SK-N-MC (cell line): ENCODE results near the gene TMEM214.

ENCODE experiments used
- DNase-seq: peaks from one replicate; pipeline ENCODE4 v3.0.0-alpha.2; 2011; ENCODE audit warnings: low read depth, low spot score
- H3K27ac ChIP-seq: fragments of 200-600 bp; sonication (generic); 2 replicates; pipeline ENCODE4 v1.5.1; 2016; ENCODE audit warnings: mixed run types
- H3K36me3 ChIP-seq: fragments of 200-600 bp; sonication (generic); 2 replicates; pipeline ENCODE4 v1.6.1; 2017; ENCODE audit warnings: antibody characterized with exemption, low read length, mixed read lengths; ENCODE audit not compliant: insufficient read depth
- H3K4me3 ChIP-seq: fragments of 200-600 bp; sonication (generic); 2 replicates; pipeline ENCODE4 v1.5.1; 2016
- H3K9ac ChIP-seq: fragments of 200-600 bp; sonication (generic); 2 replicates; pipeline ENCODE4 v1.8.0; 2017; ENCODE audit warnings: mixed run types, mixed read lengths; ENCODE audit not compliant: insufficient read length
- H3K9me3 ChIP-seq: fragments of 200-600 bp; sonication (generic); 2 replicates; pipeline ENCODE4 v1.6.1; 2017; ENCODE audit warnings: low read depth, mild to moderate bottlenecking, antibody characterized with exemption, low read length, moderate library complexity, mixed read lengths
- EZH2 ChIP-seq: fragments of 200-600 bp; sonication (generic); IDR thresholded peaks from one replicate; pipeline ENCODE4 v1.6.1; 2017; ENCODE audit warnings: antibody characterized with exemption
- FOXP2 ChIP-seq: optimal IDR thresholded peaks from 2 replicates; pipeline ENCODE3; 2011; ENCODE audit warnings: mild to moderate bottlenecking, moderate library complexity; ENCODE audit not compliant: insufficient read depth; ENCODE audit errors: extremely low read length, control extremely low read depth
- POLR2AphosphoS5 ChIP-seq: IDR thresholded peaks from 2 replicates; pipeline ENCODE4 v1.6.1; 2012; ENCODE audit warnings: mild to moderate bottlenecking, low read depth, low read length, borderline replicate concordance

Gene TMEM214

GRCh38 chr2:27085062-27085672 is 52.4 kb downstream of the TMEM214 start:
- TF ChIP-seq FOXP2 (no peak), POLR2AphosphoS5 (no peak), EZH2 (no peak)
- DNase-seq, result no peak
- Histone ChIP-seq H3K4me3 (peak overlapping the region; percentile 82; the same call in 1 of the 2 replicates), H3K9ac (peak overlapping the region; percentile 91), H3K27ac (no peak overlapping the region), H3K36me3 (peaks cover 17% of the 10 kb centered on the region; the same call in 1 of the 2 replicates), H3K9me3 (no peaks in the 10 kb centered on the region)

- no peak for DNase-seq
- H3K27ac ChIP-seq, result no peak overlapping the region
- TF ChIP-seq FOXP2 (no peak), EZH2 (no peak), POLR2AphosphoS5 (no peak)
- no peaks in the 10 kb centered on the region for H3K9me3 ChIP-seq
- H3K36me3 ChIP-seq, result peaks cover 17% of the 10 kb centered on the region; the same call in 1 of the 2 replicates
- H3K9ac ChIP-seq, result peak overlapping the region; percentile 91
- peak overlapping the region; percentile 82 for H3K4me3 ChIP-seq
Observed at GRCh38 chr2:27085673-27086089, 52.9 kb downstream of the TMEM214 start.

GRCh38 chr2:27086090-27086723 is 53.4 kb downstream of the TMEM214 start:
- Histone ChIP-seq H3K27ac (peak overlapping the region; percentile 73; the same call in 1 of the 2 replicates), H3K4me3 (peak overlapping the region; percentile 82), H3K9ac (peak overlapping the region; percentile 91), H3K9me3 (no peaks in the 10 kb centered on the region), H3K36me3 (peaks cover 17% of the 10 kb centered on the region; the same call in 1 of the 2 replicates)
- TF ChIP-seq EZH2, result no peak
- TF ChIP-seq FOXP2, result peak; percentile 70
- TF ChIP-seq POLR2AphosphoS5, result peak; percentile 69
- no peak for DNase-seq

GRCh38 chr2:27086724-27087593 is 54.2 kb downstream of the TMEM214 start, which contains the start of gene KHK:
Gene KHK, plus strand, starts transcription at chr2:27086772. Its CDS starts 488 bp downstream, at chr2:27087260.
- no peak for DNase-seq
- peak within 1 kb of the TSS; percentile 82 for H3K4me3 ChIP-seq
- H3K9me3 ChIP-seq, result no peaks in the 10 kb centered on the region
- TF ChIP-seq EZH2 (no peak), POLR2AphosphoS5 (no peak; the same call in 1 of the 2 replicates), FOXP2 (no peak)
- peak within 1 kb of the TSS; percentile 91 for H3K9ac ChIP-seq
- peak within 1 kb of the TSS; percentile 73; the same call in 1 of the 2 replicates for H3K27ac ChIP-seq
- peaks cover 10% of the 10 kb centered on the region; the same call in 1 of the 2 replicates for H3K36me3 ChIP-seq

- peak overlapping the region; percentile 82 for H3K4me3 ChIP-seq
- TF ChIP-seq FOXP2, result no peak
- no peak for TF ChIP-seq POLR2AphosphoS5
- no peak for TF ChIP-seq EZH2
- peak overlapping the region; percentile 71 for H3K9ac ChIP-seq
- H3K27ac ChIP-seq, result 0 out of 2 replicates have a peak overlapping the region, but pooled peaks have one; percentile 19
- no peaks in the 10 kb centered on the region for H3K9me3 ChIP-seq
- DNase-seq, result no peak
- peaks cover 2% of the 10 kb centered on the region; the same call in 1 of the 2 replicates for H3K36me3 ChIP-seq
Observed at GRCh38 chr2:27087823-27088410, 55.2 kb downstream of the TMEM214 start.

GRCh38 chr2:27088634-27089033 is 55.9 kb downstream of the TMEM214 start:
- no peak for TF ChIP-seq EZH2
- no peak for TF ChIP-seq POLR2AphosphoS5
- TF ChIP-seq FOXP2, result no peak
- Histone ChIP-seq H3K36me3 (no peaks in the 10 kb centered on the region), H3K9me3 (no peaks in the 10 kb centered on the region), H3K4me3 (peak overlapping the region; percentile 45), H3K9ac (peak overlapping the region; percentile 47), H3K27ac (no peak overlapping the region)
- no peak for DNase-seq

- no peaks in the 10 kb centered on the region for H3K36me3 ChIP-seq
- H3K27ac ChIP-seq, result no peak overlapping the region
- TF ChIP-seq FOXP2 (no peak), POLR2AphosphoS5 (no peak), EZH2 (no peak)
- no peak for DNase-seq
- H3K9ac ChIP-seq, result no peak overlapping the region
- peak overlapping the region; percentile 45; the same call in 1 of the 2 replicates for H3K4me3 ChIP-seq
- no peaks in the 10 kb centered on the region for H3K9me3 ChIP-seq
Observed at GRCh38 chr2:27089111-27089954, 56.6 kb downstream of the TMEM214 start.
